Astrocyte (in vitro differentiated cells and primary cell): ENCODE results near the gene UBR1.

Experiments
- CTCF ChIP-seq: IDR thresholded peaks from 2 replicates; pipeline ENCODE4 v1.5.1; 2011; ENCODE audit warnings: low read depth, mild to moderate bottlenecking, inconsistent platforms, low read length, moderate library complexity; ENCODE audit not compliant: insufficient read depth
- EZH2 ChIP-seq: IDR thresholded peaks from 2 replicates; pipeline ENCODE4 v1.6.1; 2012; ENCODE audit warnings: mild to moderate bottlenecking, low read length, inconsistent platforms; ENCODE audit not compliant: insufficient read depth

GRCh38 chr15:43134157-43134635 is 28.4 kb upstream of the UBR1 start:
- no peak for TF ChIP-seq CTCF
- TF ChIP-seq EZH2 = no peak
